SK-N-SH treated with all-trans-retinoic acid at 6 μM for 48 hours (cell line): Measurements from ENCODE around the gene SAMD11.

Experiments
- ATAC-seq: fragments of 200-7000 bp; cut with Tn5 transposase; 3 replicates; pipeline ENCODE4 v1.9.1; 2020; ENCODE audit warnings: mild to moderate bottlenecking, moderate library complexity
- ARNTL ChIP-seq: fragments of 450-650 bp; formaldehyde crosslinking; IDR thresholded peaks from 2 replicates; pipeline ENCODE4 v1.5.0; 2020; ENCODE audit warnings: low read depth, mild to moderate bottlenecking, moderate library complexity, borderline replicate concordance
- BACH2 ChIP-seq: fragments of 250-450 bp; sonication (Bioruptor Pico); IDR thresholded peaks from 2 replicates; pipeline ENCODE4 v1.9.0; 2021; ENCODE audit warnings: mild to moderate bottlenecking, borderline replicate concordance
- CSDC2 ChIP-seq: fragments of 250-450 bp; sonication (Bioruptor Pico); IDR thresholded peaks from 2 replicates; pipeline ENCODE4 v1.5.0; 2020; ENCODE audit warnings: mild to moderate bottlenecking, moderate library complexity
- ESRRG ChIP-seq: fragments of 250-450 bp; sonication (Bioruptor Pico); IDR thresholded peaks from 2 replicates; pipeline ENCODE4 v1.6.1; 2021; ENCODE audit warnings: mild to moderate bottlenecking
- GLIS3 ChIP-seq: fragments of 250-450 bp; sonication (Bioruptor Pico); IDR thresholded peaks from 2 replicates; pipeline ENCODE4 v1.5.0; 2020; ENCODE audit warnings: mild to moderate bottlenecking, moderate library complexity
- OSR1 ChIP-seq: fragments of 250-450 bp; sonication (Bioruptor Pico); IDR thresholded peaks from 2 replicates; pipeline ENCODE4 v1.8.0; 2022; ENCODE audit warnings: moderate library complexity, mild to moderate bottlenecking, inconsistent platforms
- PATZ1 ChIP-seq: fragments of 250-450 bp; sonication (Bioruptor Pico); IDR thresholded peaks from 2 replicates; pipeline ENCODE4 v1.8.0; 2020; ENCODE audit warnings: mild to moderate bottlenecking, moderate library complexity, borderline replicate concordance
- PPARA ChIP-seq: fragments of 250-450 bp; sonication (Bioruptor Pico); IDR thresholded peaks from 2 replicates; pipeline ENCODE4 v1.5.0; 2020; ENCODE audit warnings: mild to moderate bottlenecking, borderline replicate concordance
- RARB ChIP-seq: fragments of 250-450 bp; sonication (Bioruptor Pico); IDR thresholded peaks from 2 replicates; pipeline ENCODE4 v1.8.0; 2021; ENCODE audit warnings: mild to moderate bottlenecking, moderate library complexity
- SNAI2 ChIP-seq: fragments of 250-450 bp; sonication (Bioruptor Pico); IDR thresholded peaks from 2 replicates; pipeline ENCODE4 v1.5.0; 2020; ENCODE audit warnings: mild to moderate bottlenecking, moderate library complexity
- TOX ChIP-seq: fragments of 250-450 bp; sonication (Bioruptor Pico); IDR thresholded peaks from 2 replicates; pipeline ENCODE4 v1.8.0; 2021; ENCODE audit warnings: mild to moderate bottlenecking, moderate library complexity, borderline replicate concordance
- TSHZ2 ChIP-seq: fragments of 250-450 bp; sonication (Bioruptor Pico); IDR thresholded peaks from 2 replicates; pipeline ENCODE4 v1.5.0; 2020; ENCODE audit warnings: mild to moderate bottlenecking, moderate library complexity
- ZC3H10 ChIP-seq: fragments of 250-450 bp; sonication (Bioruptor Pico); IDR thresholded peaks from 2 replicates; pipeline ENCODE4 v1.5.1; 2021; ENCODE audit warnings: mild to moderate bottlenecking, moderate library complexity
- ZFP3 ChIP-seq: fragments of 250-450 bp; sonication (Bioruptor Pico); IDR thresholded peaks from 2 replicates; pipeline ENCODE4 v1.5.0; 2020; ENCODE audit warnings: mild to moderate bottlenecking, moderate library complexity
- ZFP30 ChIP-seq: fragments of 450-650 bp; formaldehyde crosslinking; IDR thresholded peaks from 2 replicates; pipeline ENCODE4 v1.5.0; 2022; ENCODE audit warnings: mild to moderate bottlenecking, moderate library complexity
- ZNF565 ChIP-seq: fragments of 450-650 bp; formaldehyde crosslinking; conservative IDR thresholded peaks from 2 replicates; pipeline ENCODE4 v1.5.0; 2020; ENCODE audit warnings: low read depth, mild to moderate bottlenecking, moderate library complexity
- ZNF70 ChIP-seq: fragments of 450-650 bp; formaldehyde crosslinking; IDR thresholded peaks from 2 replicates; pipeline ENCODE4 v1.5.0; 2020; ENCODE audit warnings: mild to moderate bottlenecking, moderate library complexity
- ZNF8 ChIP-seq: fragments of 450-650 bp; formaldehyde crosslinking; IDR thresholded peaks from 2 replicates; pipeline ENCODE4 v1.5.0; 2020; ENCODE audit warnings: mild to moderate bottlenecking, moderate library complexity
- TF ChIP-seq, protein P1 (sequence below): fragments of 250-450 bp; sonication (Bioruptor Pico); IDR thresholded peaks from 2 replicates; pipeline ENCODE4 v1.8.0; 2021; ENCODE audit warnings: low read depth, mild to moderate bottlenecking, moderate library complexity, borderline replicate concordance
- TF ChIP-seq, protein P2 (sequence below): fragments of 250-450 bp; sonication (Bioruptor Pico); IDR thresholded peaks from 2 replicates; pipeline ENCODE4 v1.5.1; 2021; ENCODE audit warnings: mild to moderate bottlenecking, moderate library complexity
- TF ChIP-seq, protein P3 (sequence below): fragments of 250-450 bp; sonication (Bioruptor Pico); IDR thresholded peaks from 2 replicates; pipeline ENCODE4 v1.5.1; 2020; ENCODE audit warnings: low read depth, mild to moderate bottlenecking, moderate library complexity

Gene SAMD11

GRCh38 chr1:971751-972506 is 48.2 kb downstream of the SAMD11 start:
- ATAC-seq, result no peak
- TF ChIP-seq TSHZ2, result no peak
- TF ChIP-seq RARB (CRISPR knock-in tag), result no peak
- TF ChIP-seq TOX, result no peak
- no peak for TF ChIP-seq GLIS3 (CRISPR knock-in tag)
- TF ChIP-seq ZFP30 (CRISPR knock-in tag), result no peak
- TF ChIP-seq CSDC2 (CRISPR knock-in tag), result no peak

- no peak for TF ChIP-seq OSR1 (CRISPR knock-in tag)
- TF ChIP-seq, protein P1, sequence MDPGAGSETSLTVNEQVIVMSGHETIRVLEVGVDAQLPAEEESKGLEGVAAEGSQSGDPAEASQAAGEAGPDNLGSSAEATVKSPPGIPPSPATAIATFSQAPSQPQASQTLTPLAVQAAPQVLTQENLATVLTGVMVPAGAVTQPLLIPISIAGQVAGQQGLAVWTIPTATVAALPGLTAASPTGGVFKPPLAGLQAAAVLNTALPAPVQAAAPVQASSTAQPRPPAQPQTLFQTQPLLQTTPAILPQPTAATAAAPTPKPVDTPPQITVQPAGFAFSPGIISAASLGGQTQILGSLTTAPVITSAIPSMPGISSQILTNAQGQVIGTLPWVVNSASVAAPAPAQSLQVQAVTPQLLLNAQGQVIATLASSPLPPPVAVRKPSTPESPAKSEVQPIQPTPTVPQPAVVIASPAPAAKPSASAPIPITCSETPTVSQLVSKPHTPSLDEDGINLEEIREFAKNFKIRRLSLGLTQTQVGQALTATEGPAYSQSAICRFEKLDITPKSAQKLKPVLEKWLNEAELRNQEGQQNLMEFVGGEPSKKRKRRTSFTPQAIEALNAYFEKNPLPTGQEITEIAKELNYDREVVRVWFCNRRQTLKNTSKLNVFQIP, result no peak
- no peak for ATAC-seq
Observed at GRCh38 chr1:972726-973458, 49.2 kb downstream of the SAMD11 start.

- TF ChIP-seq PATZ1 (CRISPR knock-in tag), result no peak
- TF ChIP-seq OSR1 (CRISPR knock-in tag), result no peak
- no peak for TF ChIP-seq PPARA (CRISPR knock-in tag)
- TF ChIP-seq ZFP3 (CRISPR knock-in tag), result no peak
- no peak for TF ChIP-seq ZFP30 (CRISPR knock-in tag)
- TF ChIP-seq GLIS3 (CRISPR knock-in tag), result no peak
- no peak for TF ChIP-seq ARNTL (CRISPR knock-in tag)
- TF ChIP-seq ESRRG (CRISPR knock-in tag), result no peak
- TF ChIP-seq, protein P2, sequence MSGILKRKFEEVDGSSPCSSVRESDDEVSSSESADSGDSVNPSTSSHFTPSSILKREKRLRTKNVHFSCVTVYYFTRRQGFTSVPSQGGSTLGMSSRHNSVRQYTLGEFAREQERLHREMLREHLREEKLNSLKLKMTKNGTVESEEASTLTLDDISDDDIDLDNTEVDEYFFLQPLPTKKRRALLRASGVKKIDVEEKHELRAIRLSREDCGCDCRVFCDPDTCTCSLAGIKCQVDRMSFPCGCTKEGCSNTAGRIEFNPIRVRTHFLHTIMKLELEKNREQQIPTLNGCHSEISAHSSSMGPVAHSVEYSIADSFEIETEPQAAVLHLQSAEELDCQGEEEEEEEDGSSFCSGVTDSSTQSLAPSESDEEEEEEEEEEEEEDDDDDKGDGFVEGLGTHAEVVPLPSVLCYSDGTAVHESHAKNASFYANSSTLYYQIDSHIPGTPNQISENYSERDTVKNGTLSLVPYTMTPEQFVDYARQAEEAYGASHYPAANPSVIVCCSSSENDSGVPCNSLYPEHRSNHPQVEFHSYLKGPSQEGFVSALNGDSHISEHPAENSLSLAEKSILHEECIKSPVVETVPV (CRISPR knock-in tag), result no peak
- TF ChIP-seq ZC3H10 (CRISPR knock-in tag), result no peak
- no peak for TF ChIP-seq ZNF565 (CRISPR knock-in tag)
- TF ChIP-seq SNAI2, result no peak
- TF ChIP-seq, protein P3, sequence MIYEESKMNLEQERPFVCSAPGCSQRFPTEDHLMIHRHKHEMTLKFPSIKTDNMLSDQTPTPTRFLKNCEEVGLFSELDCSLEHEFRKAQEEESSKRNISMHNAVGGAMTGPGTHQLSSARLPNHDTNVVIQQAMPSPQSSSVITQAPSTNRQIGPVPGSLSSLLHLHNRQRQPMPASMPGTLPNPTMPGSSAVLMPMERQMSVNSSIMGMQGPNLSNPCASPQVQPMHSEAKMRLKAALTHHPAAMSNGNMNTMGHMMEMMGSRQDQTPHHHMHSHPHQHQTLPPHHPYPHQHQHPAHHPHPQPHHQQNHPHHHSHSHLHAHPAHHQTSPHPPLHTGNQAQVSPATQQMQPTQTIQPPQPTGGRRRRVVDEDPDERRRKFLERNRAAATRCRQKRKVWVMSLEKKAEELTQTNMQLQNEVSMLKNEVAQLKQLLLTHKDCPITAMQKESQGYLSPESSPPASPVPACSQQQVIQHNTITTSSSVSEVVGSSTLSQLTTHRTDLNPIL (CRISPR knock-in tag), result no peak
- no peak for TF ChIP-seq TOX
- TF ChIP-seq ZNF70 (CRISPR knock-in tag), result no peak
- TF ChIP-seq, protein P1, result no peak
- no peak for TF ChIP-seq ZNF8 (CRISPR knock-in tag)
- TF ChIP-seq CSDC2 (CRISPR knock-in tag), result no peak
- TF ChIP-seq RARB (CRISPR knock-in tag), result no peak
- no peak for TF ChIP-seq BACH2
- TF ChIP-seq, all 23 proteins: peak for 0
- no peak for ATAC-seq
Observed at GRCh38 chr1:973459-974292, 50.0 kb downstream of the SAMD11 start.
